ENCODE data around the gene GPHA2.

Gene GPHA2

GRCh38 chr11:64960719-64961118, 25.0 kb upstream of the GPHA2 start:
- Histone ChIP-seq H3K36me3 (ENCODE audit: control insufficient read depth, insufficient read depth, low read length) (no peaks in the 10 kb centered on the region), H3K27ac (ENCODE audit: insufficient read depth, low read length, poor library complexity, severe bottlenecking) (no peak overlapping the region), H3K9me3 (ENCODE audit: control insufficient read depth, low read length) (no peaks in the 10 kb centered on the region)

GRCh38 chr11:64959498-64959897, 23.8 kb upstream of the GPHA2 start:
- DNase-seq = no peak
- Histone ChIP-seq H3K9me3 (ENCODE audit: control insufficient read depth, low read length) (no peaks in the 10 kb centered on the region), H3K27ac (ENCODE audit: insufficient read depth, low read length, poor library complexity, severe bottlenecking) (no peak overlapping the region), H3K27me3 (replicated peaks; ENCODE audit: control insufficient read depth, insufficient read depth, low read length, poor library complexity, severe bottlenecking) (no peaks in the 10 kb centered on the region), H3K36me3 (ENCODE audit: control insufficient read depth, insufficient read depth, low read length) (no peaks in the 10 kb centered on the region), H3K4me1 (ENCODE audit: control insufficient read depth, insufficient read depth, low read length, poor library complexity, severe bottlenecking) (no peaks in the 10 kb centered on the region), H3K4me3 (ENCODE audit: insufficient read depth, low read depth, low read length, poor library complexity, severe bottlenecking) (no peak overlapping the region)

More at GRCh38 chr11:64960719-64961118, 25.0 kb upstream of the GPHA2 start:
- no peaks in the 10 kb centered on the region for H3K27me3 ChIP-seq (replicated peaks; ENCODE audit: control insufficient read depth, insufficient read depth, low read length, poor library complexity, severe bottlenecking)
- no peak overlapping the region for H3K4me3 ChIP-seq (ENCODE audit: insufficient read depth, low read depth, low read length, poor library complexity, severe bottlenecking)
- DNase-seq = no peak
- no peaks in the 10 kb centered on the region for H3K4me1 ChIP-seq (ENCODE audit: control insufficient read depth, insufficient read depth, low read length, poor library complexity, severe bottlenecking)

GRCh38 chr11:64954201-64954600, 18.5 kb upstream of the GPHA2 start:
- DNase-seq = no peak
- H3K4me1 ChIP-seq (ENCODE audit: control insufficient read depth, insufficient read depth, low read length, poor library complexity, severe bottlenecking) = no peaks in the 10 kb centered on the region
- H3K4me3 ChIP-seq (ENCODE audit: insufficient read depth, low read depth, low read length, poor library complexity, severe bottlenecking) = no peak overlapping the region
- no peaks in the 10 kb centered on the region for H3K9me3 ChIP-seq (ENCODE audit: control insufficient read depth, low read length)
- no peak overlapping the region for H3K27ac ChIP-seq (ENCODE audit: insufficient read depth, low read length, poor library complexity, severe bottlenecking)
- no peaks in the 10 kb centered on the region for H3K27me3 ChIP-seq (replicated peaks; ENCODE audit: control insufficient read depth, insufficient read depth, low read length, poor library complexity, severe bottlenecking)
- no peaks in the 10 kb centered on the region for H3K36me3 ChIP-seq (ENCODE audit: control insufficient read depth, insufficient read depth, low read length)

- no peak overlapping the region for H3K4me3 ChIP-seq (ENCODE audit: insufficient read depth, low read depth, low read length, poor library complexity, severe bottlenecking)
- no peaks in the 10 kb centered on the region for H3K36me3 ChIP-seq (ENCODE audit: control insufficient read depth, insufficient read depth, low read length)
- H3K9me3 ChIP-seq (ENCODE audit: control insufficient read depth, low read length) = no peaks in the 10 kb centered on the region
- DNase-seq = no peak
- no peak overlapping the region for H3K27ac ChIP-seq (ENCODE audit: insufficient read depth, low read length, poor library complexity, severe bottlenecking)
- H3K27me3 ChIP-seq (replicated peaks; ENCODE audit: control insufficient read depth, insufficient read depth, low read length, poor library complexity, severe bottlenecking) = no peaks in the 10 kb centered on the region
- no peaks in the 10 kb centered on the region for H3K4me1 ChIP-seq (ENCODE audit: control insufficient read depth, insufficient read depth, low read length, poor library complexity, severe bottlenecking)
Observed at GRCh38 chr11:64951529-64951928, 15.8 kb upstream of the GPHA2 start.

GRCh38 chr11:64947208-64947814, 11.6 kb upstream of the GPHA2 start:
- no peak overlapping the region for H3K4me3 ChIP-seq (ENCODE audit: insufficient read depth, low read depth, low read length, poor library complexity, severe bottlenecking)
- H3K4me1 ChIP-seq (ENCODE audit: control insufficient read depth, insufficient read depth, low read length, poor library complexity, severe bottlenecking) = no peaks in the 10 kb centered on the region
- DNase-seq = no peak
- H3K36me3 ChIP-seq (ENCODE audit: control insufficient read depth, insufficient read depth, low read length) = no peaks in the 10 kb centered on the region
- H3K27me3 ChIP-seq (replicated peaks; ENCODE audit: control insufficient read depth, insufficient read depth, low read length, poor library complexity, severe bottlenecking) = no peaks in the 10 kb centered on the region
- H3K27ac ChIP-seq (ENCODE audit: insufficient read depth, low read length, poor library complexity, severe bottlenecking) = no peak overlapping the region
- H3K9me3 ChIP-seq (ENCODE audit: control insufficient read depth, low read length) = no peaks in the 10 kb centered on the region

- Histone ChIP-seq H3K4me3 (ENCODE audit: insufficient read depth, low read depth, low read length, poor library complexity, severe bottlenecking) (no peak overlapping the region), H3K27ac (ENCODE audit: insufficient read depth, low read length, poor library complexity, severe bottlenecking) (no peak overlapping the region), H3K36me3 (ENCODE audit: control insufficient read depth, insufficient read depth, low read length) (peaks cover 7% of the 10 kb centered on the region), H3K9me3 (ENCODE audit: control insufficient read depth, low read length) (no peaks in the 10 kb centered on the region), H3K4me1 (ENCODE audit: control insufficient read depth, insufficient read depth, low read length, poor library complexity, severe bottlenecking) (no peaks in the 10 kb centered on the region), H3K27me3 (replicated peaks; ENCODE audit: control insufficient read depth, insufficient read depth, low read length, poor library complexity, severe bottlenecking) (no peaks in the 10 kb centered on the region)
- DNase-seq = no peak
Observed at GRCh38 chr11:64936539-64936938, 846 bp upstream of the GPHA2 start.

GRCh38 chr11:64934682-64935358, 873 bp downstream of the GPHA2 start:
- H3K27me3 ChIP-seq (replicated peaks; ENCODE audit: control insufficient read depth, insufficient read depth, low read length, poor library complexity, severe bottlenecking) = no peaks in the 10 kb centered on the region
- peaks cover 24% of the 10 kb centered on the region for H3K36me3 ChIP-seq (ENCODE audit: control insufficient read depth, insufficient read depth, low read length)
- DNase-seq = no peak
- no peaks in the 10 kb centered on the region for H3K9me3 ChIP-seq (ENCODE audit: control insufficient read depth, low read length)
- H3K4me3 ChIP-seq (ENCODE audit: insufficient read depth, low read depth, low read length, poor library complexity, severe bottlenecking) = no peak overlapping the region
- no peaks in the 10 kb centered on the region for H3K4me1 ChIP-seq (ENCODE audit: control insufficient read depth, insufficient read depth, low read length, poor library complexity, severe bottlenecking)
- no peak overlapping the region for H3K27ac ChIP-seq (ENCODE audit: insufficient read depth, low read length, poor library complexity, severe bottlenecking)

- no peaks in the 10 kb centered on the region for H3K4me1 ChIP-seq (ENCODE audit: control insufficient read depth, insufficient read depth, low read length, poor library complexity, severe bottlenecking)
- no peak for DNase-seq
- peaks cover 24% of the 10 kb centered on the region for H3K36me3 ChIP-seq (ENCODE audit: control insufficient read depth, insufficient read depth, low read length)
- H3K27ac ChIP-seq (ENCODE audit: insufficient read depth, low read length, poor library complexity, severe bottlenecking) = no peak overlapping the region
- H3K4me3 ChIP-seq (ENCODE audit: insufficient read depth, low read depth, low read length, poor library complexity, severe bottlenecking) = no peak overlapping the region
- H3K27me3 ChIP-seq (replicated peaks; ENCODE audit: control insufficient read depth, insufficient read depth, low read length, poor library complexity, severe bottlenecking) = no peaks in the 10 kb centered on the region
- H3K9me3 ChIP-seq (ENCODE audit: control insufficient read depth, low read length) = no peaks in the 10 kb centered on the region
Observed at GRCh38 chr11:64933935-64934681, 1.6 kb downstream of the GPHA2 start.

GRCh38 chr11:64933213-64933934, 2.3 kb downstream of the GPHA2 start:
- no peak for DNase-seq
- H3K36me3 ChIP-seq (ENCODE audit: control insufficient read depth, insufficient read depth, low read length) = peaks cover 24% of the 10 kb centered on the region
- H3K4me3 ChIP-seq (ENCODE audit: insufficient read depth, low read depth, low read length, poor library complexity, severe bottlenecking) = no peak overlapping the region
- H3K27me3 ChIP-seq (replicated peaks; ENCODE audit: control insufficient read depth, insufficient read depth, low read length, poor library complexity, severe bottlenecking) = no peaks in the 10 kb centered on the region
- H3K27ac ChIP-seq (ENCODE audit: insufficient read depth, low read length, poor library complexity, severe bottlenecking) = no peak overlapping the region
- H3K4me1 ChIP-seq (ENCODE audit: control insufficient read depth, insufficient read depth, low read length, poor library complexity, severe bottlenecking) = no peaks in the 10 kb centered on the region
- no peaks in the 10 kb centered on the region for H3K9me3 ChIP-seq (ENCODE audit: control insufficient read depth, low read length)

All from effector memory CD4-positive, alpha-beta T cell (primary cell).